Breast epithelium (tissue), 4 donors: ENCODE results near the gene SAPCD2. TPM values are rescaled to one million over a fixed set of nuclear protein-coding genes. Genes with fewer than 3 reads are reported as not detected.

Source experiments
- DNase-seq, 2 donors: peaks; one replicate each; pipeline ENCODE4 v3.0.0-alpha.2; 2019; ENCODE audit warnings: low spot score in 2 of 2
- H3K27ac ChIP-seq, 2 donors: fragments of 200-600 bp; sonication (generic) in 1 of 2; one replicate each; pipeline ENCODE4 v1.5.1; 2016 to 2019; ENCODE audit warnings: mild to moderate bottlenecking in 1 of 2
- H3K27me3 ChIP-seq, 2 donors: fragments of 200-600 bp; sonication (generic) in 1 of 2; one replicate each; pipeline versions ENCODE4 v1.5.1 to v1.6.0; 2017 to 2019; ENCODE audit warnings: control low read depth in 1 of 2, mild to moderate bottlenecking in 1 of 2
- H3K36me3 ChIP-seq: fragments of 200-600 bp; one replicate; pipeline ENCODE4 v1.5.1; 2019
- H3K4me1 ChIP-seq, 2 donors: fragments of 200-600 bp; sonication (generic); one replicate each; pipeline ENCODE4 v1.5.1; 2016 to 2019; ENCODE audit warnings: control low read depth in 1 of 2
- H3K4me3 ChIP-seq, 3 donors: fragments of 200-600 bp; sonication (generic); 1 replicate in 2 of 3; 2 replicates in 1 of 3; pipeline ENCODE4 v1.5.1; 2016 to 2019; ENCODE audit warnings: mild to moderate bottlenecking in 3 of 3, moderate library complexity in 2 of 3
- H3K9me3 ChIP-seq, 2 donors: fragments of 200-600 bp; sonication (generic) in 1 of 2; one replicate each; pipeline ENCODE4 v1.5.1; 2016 to 2019; ENCODE audit warnings: control low read depth in 1 of 2
- POLR2A ChIP-seq: fragments of 450-650 bp; IDR thresholded peaks from one replicate; pipeline ENCODE4 v1.6.1; 2016; ENCODE audit warnings: antibody characterized with exemption, mild to moderate bottlenecking, moderate library complexity
- POLR2AphosphoS5 ChIP-seq, 3 donors: sonication (generic); formaldehyde crosslinking; IDR thresholded peaks; one replicate each; pipeline ENCODE4 v1.6.1; 2017; ENCODE audit warnings: antibody characterized with exemption in 3 of 3
- intact Hi-C: fragments of 100-400 bp; cut with DNase I; formaldehyde crosslinking; loops from one replicate; pipeline ENCODE4 v1.15.1; 2023; ENCODE audit warnings: low total_unique reads
- total RNA-seq, 3 donors: library from RNA; depleted of rRNA; stranded (reverse); fragments of >200 nt; gene quantifications; one replicate each; pipeline ENCODE4 v1.1.0, GENCODE V29; 2016
- TF ChIP-seq, protein P1 (sequence below), 3 donors: fragments of 450-650 bp; IDR thresholded peaks; one replicate each; pipeline ENCODE4 v1.5.1; 2016 to 2017; ENCODE audit warnings: antibody characterized with exemption in 3 of 3, mild to moderate bottlenecking in 3 of 3, moderate library complexity in 3 of 3

SAPCD2 gene
- total RNA-seq, 3 donors from 2014 or later = 0.96 to 2.9 (median 2.8) TPM

DNA sequence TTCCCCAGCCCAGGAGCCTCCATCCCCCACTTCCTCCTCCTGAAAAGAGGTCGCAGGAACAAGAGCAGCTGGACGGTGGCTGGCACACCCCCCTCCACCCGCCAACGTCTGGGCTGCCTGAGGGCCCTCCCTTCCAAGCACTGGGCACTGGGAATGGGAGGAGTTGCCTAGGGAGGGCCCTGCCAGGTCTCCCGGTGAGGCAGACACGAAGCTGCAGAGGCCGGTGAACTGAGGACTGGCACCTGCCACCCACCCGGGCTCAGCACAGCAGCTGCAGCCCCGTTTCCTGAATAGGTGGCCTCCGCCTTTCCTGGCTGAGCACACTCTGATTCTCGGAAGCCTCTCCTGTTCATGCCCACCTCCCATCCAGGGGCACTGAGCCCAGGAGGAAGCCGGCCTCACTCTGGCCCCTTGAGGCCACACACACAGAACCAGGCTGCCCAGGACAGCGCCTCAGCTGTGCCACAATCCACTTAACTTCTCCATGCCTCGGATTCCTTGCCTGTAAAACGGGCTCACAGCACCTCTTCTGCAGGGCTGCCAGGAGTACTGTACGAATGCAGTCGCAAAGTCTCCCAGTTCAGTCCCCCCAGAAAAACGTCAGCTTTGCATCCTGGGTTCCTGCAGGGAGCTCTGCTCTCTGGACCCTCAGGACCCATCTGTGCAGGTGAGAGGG is 25.7 kb downstream of the SAPCD2 start:
- TF ChIP-seq POLR2AphosphoS5 (IDR thresholded peaks at IDR 0.05) = peak in 1 of 3 donors; percentile 31
- no peak for TF ChIP-seq POLR2A
- H3K4me3 ChIP-seq = peak overlapping the region; percentile 60 to 91 (median 64)
- peaks cover 5 to 23% of the 10 kb centered on the region in 2 donors for H3K27me3 ChIP-seq
- H3K36me3 ChIP-seq = no peaks in the 10 kb centered on the region
- peaks cover 10 to 12% of the 10 kb centered on the region in 2 donors for H3K4me1 ChIP-seq
- H3K9me3 ChIP-seq = no peaks in the 10 kb centered on the region
- intact Hi-C loops = no loop called here
- peak overlapping the region in 1 of 2 donors; percentile 66 for H3K27ac ChIP-seq
- no peak for DNase-seq

DNA sequence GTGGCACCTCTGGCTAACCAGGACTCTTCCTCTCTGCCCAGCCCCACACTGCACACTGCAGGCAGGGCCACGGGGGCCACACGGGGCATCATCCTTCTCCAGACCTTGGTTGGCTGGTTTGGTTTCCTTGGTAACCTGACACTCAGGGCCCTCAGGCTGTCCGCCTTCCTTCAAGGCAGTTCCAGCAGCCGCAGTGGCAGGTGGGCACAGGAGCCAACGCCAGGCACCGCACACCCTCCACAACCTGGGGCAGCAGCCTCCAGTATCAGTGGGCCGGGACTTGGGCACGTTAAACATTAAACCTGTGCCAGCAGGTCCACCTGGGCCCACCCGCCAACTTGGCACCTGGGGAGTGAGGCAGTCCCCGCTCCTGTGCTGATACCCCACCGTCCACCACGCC is 26.3 kb downstream of the SAPCD2 start:
- intact Hi-C loops = no loop called here
- Histone ChIP-seq H3K36me3 (no peaks in the 10 kb centered on the region), H3K9me3 (no peaks in the 10 kb centered on the region), H3K27me3 (peaks cover 5 to 17% of the 10 kb centered on the region in 2 donors), H3K4me1 (peaks cover 10 to 12% of the 10 kb centered on the region in 2 donors), H3K27ac (peak overlapping the region in 1 of 2 donors; percentile 66), H3K4me3 (peak overlapping the region; percentile 28 to 91 (median 64))
- no peak for DNase-seq
- TF ChIP-seq, protein P1, sequence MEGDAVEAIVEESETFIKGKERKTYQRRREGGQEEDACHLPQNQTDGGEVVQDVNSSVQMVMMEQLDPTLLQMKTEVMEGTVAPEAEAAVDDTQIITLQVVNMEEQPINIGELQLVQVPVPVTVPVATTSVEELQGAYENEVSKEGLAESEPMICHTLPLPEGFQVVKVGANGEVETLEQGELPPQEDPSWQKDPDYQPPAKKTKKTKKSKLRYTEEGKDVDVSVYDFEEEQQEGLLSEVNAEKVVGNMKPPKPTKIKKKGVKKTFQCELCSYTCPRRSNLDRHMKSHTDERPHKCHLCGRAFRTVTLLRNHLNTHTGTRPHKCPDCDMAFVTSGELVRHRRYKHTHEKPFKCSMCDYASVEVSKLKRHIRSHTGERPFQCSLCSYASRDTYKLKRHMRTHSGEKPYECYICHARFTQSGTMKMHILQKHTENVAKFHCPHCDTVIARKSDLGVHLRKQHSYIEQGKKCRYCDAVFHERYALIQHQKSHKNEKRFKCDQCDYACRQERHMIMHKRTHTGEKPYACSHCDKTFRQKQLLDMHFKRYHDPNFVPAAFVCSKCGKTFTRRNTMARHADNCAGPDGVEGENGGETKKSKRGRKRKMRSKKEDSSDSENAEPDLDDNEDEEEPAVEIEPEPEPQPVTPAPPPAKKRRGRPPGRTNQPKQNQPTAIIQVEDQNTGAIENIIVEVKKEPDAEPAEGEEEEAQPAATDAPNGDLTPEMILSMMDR (IDR thresholded peaks at IDR 0.05) = no peak
- TF ChIP-seq POLR2A (no peak), POLR2AphosphoS5 (IDR thresholded peaks at IDR 0.05) (no peak)

DNA sequence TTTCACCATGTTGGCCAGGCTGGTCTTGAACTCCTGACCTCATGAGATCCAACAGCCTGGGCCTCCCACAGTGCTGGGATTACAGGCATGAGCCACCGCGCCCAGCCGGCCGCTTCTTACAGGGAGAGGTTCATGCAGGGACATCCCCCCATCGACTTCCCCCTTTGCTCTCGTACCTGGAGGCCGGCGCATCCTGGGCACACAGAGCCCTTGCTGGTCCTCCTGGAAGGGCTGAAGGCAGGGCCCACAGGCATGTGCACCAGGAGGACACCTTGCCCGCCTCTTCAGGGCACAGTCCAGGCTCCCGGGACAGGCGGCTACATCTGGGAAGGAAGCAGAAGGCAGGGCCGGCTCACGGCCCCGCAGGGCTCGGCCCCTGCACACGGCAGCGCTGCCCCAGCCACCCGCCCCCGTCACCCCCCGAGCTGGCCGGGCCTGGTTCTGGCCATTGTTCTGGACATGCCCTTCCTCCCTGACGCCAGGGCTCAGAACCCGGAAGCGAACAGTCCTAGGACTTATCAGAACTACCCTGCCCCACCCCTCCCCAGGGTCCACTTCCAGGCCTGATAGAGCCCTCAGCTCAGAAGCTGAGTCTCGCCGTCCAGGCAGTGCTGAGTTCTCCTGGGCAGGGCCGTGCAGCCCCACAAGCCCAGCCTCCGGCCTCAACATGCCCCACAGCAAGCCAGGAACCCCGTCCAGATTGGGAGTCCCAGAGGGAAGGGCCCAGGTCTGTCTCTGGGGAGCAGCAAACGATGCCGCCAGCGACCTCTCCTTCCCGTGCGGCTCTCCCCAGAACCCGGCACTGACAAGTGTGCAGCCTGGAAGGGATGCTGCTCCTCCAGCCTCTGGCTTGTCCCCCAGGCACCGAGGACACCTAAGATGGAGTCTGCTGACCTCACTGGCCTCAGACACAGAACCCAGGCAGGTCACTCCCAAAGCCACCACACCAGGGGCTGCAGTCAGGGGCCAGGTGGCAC is 27.3 kb downstream of the SAPCD2 start:
- peak overlapping the region in 1 of 2 donors; percentile 66 for H3K27ac ChIP-seq
- H3K4me1 ChIP-seq = peaks cover 10 to 12% of the 10 kb centered on the region in 2 donors
- peak overlapping the region; percentile 15 to 91 (median 28) for H3K4me3 ChIP-seq

DNA sequence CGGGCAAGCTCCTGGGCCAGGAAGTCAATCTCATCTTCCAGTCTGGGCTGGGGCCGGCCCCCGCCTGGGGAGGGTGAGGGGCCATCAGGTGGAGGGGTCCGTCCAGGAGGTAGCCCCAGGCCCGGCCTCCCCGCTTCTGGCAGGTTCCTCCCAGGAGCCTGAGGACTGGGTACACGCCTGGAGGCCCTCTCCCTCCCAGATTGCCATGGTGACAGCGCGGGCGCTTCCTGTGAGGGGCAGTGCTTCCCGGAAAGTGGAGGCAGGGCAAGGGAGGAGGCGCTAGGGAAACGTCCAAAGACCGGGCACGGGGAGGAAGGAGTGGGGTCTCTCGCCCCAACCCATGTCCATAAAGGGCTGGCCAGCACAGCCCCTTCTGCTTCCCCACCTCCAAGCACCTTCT is 29.2 kb downstream of the SAPCD2 start:
- peaks cover 9 to 12% of the 10 kb centered on the region in 2 donors for H3K4me1 ChIP-seq
- no peaks in the 10 kb centered on the region for H3K27me3 ChIP-seq
- no peaks in the 10 kb centered on the region for H3K36me3 ChIP-seq
- no peak overlapping the region for H3K27ac ChIP-seq
- peak overlapping the region in 2 of 3 donors; percentile 17 to 41 for H3K4me3 ChIP-seq
- no peaks in the 10 kb centered on the region for H3K9me3 ChIP-seq
- DNase-seq = no peak
- no peak for TF ChIP-seq POLR2A
- TF ChIP-seq, protein P1 (IDR thresholded peaks at IDR 0.05) = no peak
- TF ChIP-seq POLR2AphosphoS5 (IDR thresholded peaks at IDR 0.05) = no peak
- intact Hi-C loops = no loop called here

More for the DNA sequence above, 27.3 kb downstream of the SAPCD2 start:
- DNase-seq = no peak
- Histone ChIP-seq H3K27me3 (peaks cover 0 to 11% of the 10 kb centered on the region in 2 donors), H3K36me3 (no peaks in the 10 kb centered on the region), H3K9me3 (no peaks in the 10 kb centered on the region)
- TF ChIP-seq POLR2A = no peak
- TF ChIP-seq POLR2AphosphoS5 (IDR thresholded peaks at IDR 0.05) = no peak
- intact Hi-C loops = no loop called here

DNA sequence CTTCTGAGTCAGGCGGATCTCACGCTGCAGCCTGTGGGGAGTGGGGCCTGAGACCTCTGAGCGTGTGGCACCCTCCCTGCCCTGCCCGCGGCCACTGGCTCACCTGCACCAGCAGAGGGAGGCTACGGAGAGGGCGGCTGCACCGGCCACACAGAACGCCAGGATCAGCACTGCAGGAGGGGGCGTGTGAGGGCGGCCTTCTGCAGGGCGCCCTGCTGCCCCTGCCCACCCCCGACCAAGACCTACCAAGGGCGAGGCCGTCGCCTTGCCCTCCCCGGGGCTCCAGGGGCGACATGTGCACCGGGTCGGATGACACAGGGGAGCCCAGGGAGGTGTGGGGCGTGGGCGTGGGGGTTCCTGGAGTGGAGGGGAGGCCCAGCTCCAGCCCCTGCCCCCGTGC is 29.8 kb downstream of the SAPCD2 start:
- Histone ChIP-seq H3K4me1 (peaks cover 5 to 12% of the 10 kb centered on the region in 2 donors), H3K27me3 (no peaks in the 10 kb centered on the region), H3K27ac (no peak overlapping the region), H3K36me3 (no peaks in the 10 kb centered on the region), H3K9me3 (no peaks in the 10 kb centered on the region), H3K4me3 (peak overlapping the region in 2 of 3 donors; percentile 13 to 17)
- intact Hi-C loops = no loop called here
- TF ChIP-seq, protein P1 (IDR thresholded peaks at IDR 0.05) = no peak
- TF ChIP-seq POLR2A = no peak
- TF ChIP-seq POLR2AphosphoS5 (IDR thresholded peaks at IDR 0.05) = no peak
- no peak for DNase-seq
